ENCODE data around the gene MRPL33.
A peak's percentile ranks its signal among the peaks of the same experiment; 100 is the strongest.

MRPL33 gene

DNA sequence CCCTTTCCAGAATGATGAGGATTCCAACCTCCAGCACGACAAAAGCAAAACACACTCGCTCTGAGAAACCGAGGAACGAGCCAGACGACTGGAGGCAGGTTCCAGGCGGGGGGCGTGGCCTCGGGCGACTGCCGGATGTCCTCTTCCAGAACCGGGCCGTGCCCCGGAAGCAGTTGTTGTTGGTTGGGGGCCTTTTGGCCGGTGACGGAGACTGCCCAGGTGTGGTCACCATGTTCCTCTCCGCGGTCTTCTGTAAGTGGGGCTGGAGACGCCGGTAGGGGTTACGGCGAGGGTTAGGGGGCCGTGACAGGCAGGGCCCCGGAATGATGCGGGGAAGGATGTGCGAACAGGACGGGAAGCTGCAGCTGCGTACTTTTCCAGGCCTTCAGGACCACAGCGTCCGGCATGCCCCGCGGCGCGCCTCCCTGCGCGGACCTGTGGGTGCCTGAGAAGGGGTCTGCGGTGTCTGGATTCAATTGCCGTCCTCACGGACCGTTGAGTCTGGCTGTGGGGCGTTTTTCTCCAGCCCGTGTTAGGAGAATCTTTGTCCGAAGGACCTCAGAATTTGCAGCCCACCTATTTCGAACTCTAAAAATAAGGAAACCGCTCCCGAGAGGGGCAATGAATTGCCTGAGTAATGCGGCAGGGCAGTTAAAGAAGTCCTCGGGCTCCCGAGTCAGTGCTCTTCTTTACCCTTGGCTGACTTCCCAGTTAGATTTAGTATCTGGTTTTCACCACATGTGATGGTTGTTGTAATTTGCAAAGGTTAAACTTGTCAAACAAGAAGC lies at the start of gene MRPL33:
MRPL33 (plus strand) TSS at position 172 of the 788 bp plus-strand sequence; CDS start at position 231, 59 bp downstream.
- DNase-seq: peak; percentile 72

DNA sequence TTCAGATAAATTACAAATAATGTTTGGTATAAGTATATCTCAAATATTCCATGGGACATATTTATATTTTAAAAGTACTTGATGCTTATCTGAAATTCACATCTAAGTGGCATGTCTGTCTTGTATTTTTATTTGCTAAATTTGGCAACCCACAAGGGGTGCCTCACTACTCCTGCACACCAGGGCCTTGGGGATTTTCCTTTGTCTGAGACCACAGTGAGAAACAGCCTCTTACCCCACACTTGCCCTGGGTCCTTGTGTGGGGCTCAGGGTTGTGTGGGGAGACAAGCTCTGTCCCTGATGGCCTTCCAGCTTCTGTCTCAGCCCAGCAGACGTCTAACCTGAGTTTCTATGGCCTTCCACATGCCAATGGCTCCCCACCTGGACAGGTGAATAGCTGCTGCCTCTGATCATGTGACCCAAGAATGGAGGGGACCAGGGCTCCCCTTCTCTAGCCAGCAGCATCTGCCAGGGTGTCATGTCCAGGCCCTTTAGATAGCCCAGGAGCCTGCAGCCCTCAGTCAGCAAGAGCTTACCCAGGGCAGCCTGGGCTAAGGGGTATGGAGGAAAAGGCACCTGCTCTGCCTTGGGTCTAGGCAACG lies 49.5 kb upstream of the MRPL33 start:
- no peak for DNase-seq

DNA sequence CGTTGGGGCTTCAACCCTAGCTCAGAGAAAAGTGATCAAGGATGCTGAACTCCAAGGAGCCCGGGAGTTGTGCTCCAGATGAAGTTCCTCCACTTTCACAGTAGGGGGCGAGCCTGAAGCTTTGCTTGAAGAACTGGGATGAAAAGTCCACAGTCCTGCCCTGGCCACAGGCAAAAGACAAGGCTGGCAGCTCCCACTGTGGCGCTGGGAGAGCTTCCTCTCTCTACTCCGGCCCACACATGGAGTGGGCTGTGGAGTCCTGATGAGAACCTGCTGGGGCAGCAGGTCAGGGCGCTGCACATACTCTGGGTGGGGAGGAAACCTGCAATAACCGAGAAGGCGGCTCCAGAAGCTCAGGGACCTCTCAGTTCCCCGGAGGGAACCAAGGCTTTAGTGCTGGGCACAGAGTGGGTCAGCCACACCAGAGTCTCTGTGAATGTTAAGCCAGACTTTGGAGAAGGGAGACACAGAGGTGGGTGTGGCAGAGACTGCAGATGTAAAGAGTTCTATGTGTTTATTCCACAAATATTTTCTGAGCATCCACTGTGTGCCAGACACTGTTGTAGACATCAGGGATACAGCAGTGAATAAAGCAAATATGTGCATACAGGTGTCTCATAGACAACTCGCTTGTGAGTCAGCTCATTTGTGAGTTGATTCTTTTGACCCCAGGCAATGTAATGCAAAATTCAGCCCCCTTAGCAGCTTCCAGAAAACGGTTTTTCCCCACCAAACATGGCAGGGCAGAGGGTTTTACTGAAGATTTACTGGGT lies 48.0 kb upstream of the MRPL33 start:
- no peak for DNase-seq

GRCh38 chr2:27724191-27724590 lies 47.3 kb upstream of the MRPL33 start:
- DNase-seq: no peak

GRCh38 chr2:27724905-27725701 lies 46.4 kb upstream of the MRPL33 start:
- no peak for DNase-seq

DNA sequence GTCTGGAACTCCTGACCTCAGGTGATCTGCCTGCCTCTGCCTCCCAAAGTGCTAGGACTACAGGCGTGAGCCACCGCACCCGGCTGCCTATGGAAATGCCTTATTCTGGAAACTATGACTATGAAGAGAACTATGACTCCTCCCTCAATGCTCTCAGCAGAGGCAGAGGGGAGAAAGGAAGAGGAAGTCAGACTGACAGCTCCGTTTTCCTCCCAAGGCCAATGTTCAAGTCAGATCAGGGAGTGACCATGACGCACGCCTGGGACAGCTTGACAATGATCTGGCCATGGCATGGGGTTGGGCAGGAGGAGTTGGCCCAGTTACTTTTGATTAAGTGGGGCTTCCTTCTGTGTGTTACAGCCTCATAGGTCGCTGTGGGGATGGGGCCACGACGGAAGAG lies 44.3 kb upstream of the MRPL33 start:
- DNase-seq: no peak

DNA sequence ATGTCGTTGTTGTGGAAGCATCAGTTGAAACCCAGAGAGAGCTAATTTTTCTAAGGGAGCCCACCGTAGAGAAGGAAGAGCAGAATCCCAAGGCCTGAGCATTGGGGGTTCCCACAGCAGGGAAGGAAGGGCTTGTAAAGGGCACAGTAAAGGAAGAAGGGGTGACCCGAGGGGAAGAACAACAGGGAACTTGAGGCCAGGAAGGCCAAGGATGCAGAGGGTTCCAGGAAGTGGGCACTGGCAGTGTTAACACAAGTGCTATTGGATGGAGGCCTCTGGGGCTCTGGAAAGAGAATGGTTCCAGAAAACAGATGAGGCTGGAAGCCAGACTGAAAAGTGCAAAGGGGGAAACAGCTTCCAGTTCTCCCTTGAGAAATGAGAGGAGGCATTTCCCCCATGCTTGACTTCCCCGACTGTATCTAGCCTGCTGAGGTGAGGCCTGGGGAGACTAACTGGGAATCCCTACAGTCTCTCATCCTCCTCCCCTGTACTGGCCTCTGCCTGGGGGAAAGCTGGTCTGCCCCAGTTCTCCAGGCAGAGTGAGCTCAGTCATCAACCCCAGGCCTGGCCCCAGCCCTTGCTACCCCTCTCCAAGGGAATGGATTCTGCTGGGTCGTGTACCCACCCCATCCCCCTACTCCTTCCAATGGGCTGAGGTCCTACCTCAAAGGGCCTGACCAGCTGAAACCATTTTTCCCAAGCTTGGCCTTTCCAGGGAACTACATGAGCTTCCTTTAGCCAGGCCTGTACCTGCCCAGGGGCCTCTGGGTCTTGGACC lies 43.2 kb upstream of the MRPL33 start:
- no peak for DNase-seq

DNA sequence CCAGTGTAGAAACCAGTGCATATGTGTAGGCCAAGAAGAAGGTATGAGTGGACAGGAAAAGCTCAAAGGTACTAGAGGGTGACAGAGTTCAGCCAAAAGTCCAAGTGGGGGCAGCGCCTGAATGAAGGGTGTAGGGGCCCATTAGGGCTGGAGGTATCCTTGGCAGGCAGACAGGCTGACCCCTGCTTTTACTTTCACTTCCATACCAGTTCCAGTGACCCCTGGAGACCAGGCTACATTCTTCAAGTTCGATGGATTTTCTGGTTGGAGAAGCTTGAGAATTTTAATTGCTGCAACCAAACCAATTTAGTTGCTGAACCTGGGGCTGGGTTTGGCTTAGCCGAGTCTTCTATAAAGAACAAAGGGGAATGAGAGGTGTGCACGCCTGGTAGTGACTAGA lies 42.3 kb upstream of the MRPL33 start:
- DNase-seq: no peak

- DNase-seq: no peak
Measured at GRCh38 chr2:27729614-27730013, 41.9 kb upstream of the MRPL33 start.

DNA sequence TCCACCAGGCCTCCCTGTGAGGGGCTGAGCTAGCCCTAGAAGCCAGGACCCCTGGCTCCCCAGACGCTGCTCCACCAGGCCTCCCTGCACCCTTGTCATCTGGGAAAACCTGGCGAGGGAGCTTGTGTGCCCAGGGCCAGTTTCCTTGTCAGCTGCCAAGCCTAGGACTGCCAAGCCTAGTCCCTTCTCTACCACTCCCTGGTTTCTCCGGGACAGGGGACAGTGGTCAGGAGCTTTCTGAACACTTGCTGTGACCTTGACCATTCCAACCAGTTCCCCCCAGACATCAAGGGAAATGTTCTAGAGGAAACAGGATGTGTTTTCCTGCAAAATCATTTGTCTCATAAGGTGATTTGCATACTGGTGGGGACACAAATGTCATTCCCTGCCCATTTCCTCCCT lies 41.3 kb upstream of the MRPL33 start:
- no peak for DNase-seq

- DNase-seq: no peak
Measured at GRCh38 chr2:27730980-27731691, 40.4 kb upstream of the MRPL33 start.

DNA sequence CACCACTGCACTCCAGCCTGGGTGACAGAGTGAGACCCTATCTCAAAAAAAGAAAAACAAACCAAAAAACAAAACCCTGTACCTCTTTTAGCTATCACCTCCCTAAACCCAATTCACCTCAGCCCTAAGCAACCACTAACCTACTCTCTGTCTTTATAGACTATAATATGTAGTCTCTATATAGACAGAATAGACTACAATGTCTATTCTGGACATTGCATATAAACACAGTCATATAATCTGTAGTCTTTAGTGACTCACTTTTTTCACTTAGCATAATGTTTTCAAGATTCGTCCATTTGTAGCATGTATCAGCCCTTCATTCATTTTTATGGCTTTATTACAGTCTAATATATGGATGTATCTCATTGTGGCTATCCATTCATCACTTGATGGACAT lies 37.2 kb upstream of the MRPL33 start:
- DNase-seq: no peak

GRCh38 chr2:27735263-27735904 lies 36.1 kb upstream of the MRPL33 start:
- DNase-seq: no peak

DNA sequence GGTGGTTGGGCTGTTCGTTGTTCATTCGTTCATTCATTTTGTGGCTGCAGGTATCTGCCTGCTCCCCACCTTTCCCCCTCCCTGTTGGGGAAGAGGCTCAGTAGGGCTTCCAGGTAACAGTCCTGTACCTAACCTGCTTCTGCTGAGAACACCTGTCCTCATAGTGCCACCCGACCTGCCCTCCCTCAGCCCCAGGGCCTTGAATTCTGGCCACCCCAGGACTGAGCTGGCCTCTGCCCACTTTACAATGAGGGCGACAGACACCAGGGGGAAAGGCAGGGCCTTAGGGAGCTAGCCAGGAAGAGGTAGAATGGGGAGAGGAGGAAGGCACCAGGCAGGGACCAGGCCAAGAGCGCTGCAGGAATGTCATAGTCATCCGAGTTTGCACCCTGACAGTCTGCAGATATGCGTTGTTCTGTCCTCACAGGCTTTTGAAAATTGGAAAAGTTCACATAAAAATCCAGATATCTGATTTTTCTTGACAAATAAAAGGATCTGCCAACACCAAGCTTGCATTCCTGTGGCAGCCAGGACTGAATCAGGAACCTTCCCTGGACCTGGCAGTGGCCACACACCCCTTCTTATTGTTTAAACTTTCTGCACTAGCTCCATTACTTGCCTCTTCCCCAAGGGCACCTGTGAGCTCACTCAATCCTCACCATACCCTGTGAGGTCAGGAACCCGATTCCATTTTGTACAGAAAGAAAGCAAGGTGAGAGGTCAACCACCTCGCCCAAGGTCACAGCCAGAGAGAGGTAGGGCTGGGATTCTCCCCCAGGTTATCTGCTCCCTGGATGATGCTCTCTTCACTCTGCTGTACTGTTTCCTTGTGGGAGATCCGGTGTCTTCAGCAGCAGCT lies 35.3 kb upstream of the MRPL33 start:
- DNase-seq: no peak

DNA sequence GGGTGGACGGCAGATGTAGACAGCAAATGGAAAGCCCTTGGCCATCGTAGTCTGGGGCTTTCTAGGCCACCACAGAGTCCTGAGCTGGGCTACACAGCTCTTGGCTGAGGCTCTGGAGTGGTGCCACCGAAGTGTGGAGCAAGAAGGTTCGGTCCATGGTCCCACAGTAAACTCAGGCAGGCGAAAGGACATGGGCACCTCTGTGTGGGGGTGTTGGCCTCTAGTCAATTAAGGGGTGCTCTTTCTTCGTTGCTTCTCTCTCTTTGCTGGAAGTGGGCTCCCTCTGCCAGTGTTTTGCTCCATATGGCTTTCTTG lies 34.7 kb upstream of the MRPL33 start:
- no peak for DNase-seq

GRCh38 chr2:27737676-27738348 lies 33.7 kb upstream of the MRPL33 start:
- DNase-seq: no peak

DNA sequence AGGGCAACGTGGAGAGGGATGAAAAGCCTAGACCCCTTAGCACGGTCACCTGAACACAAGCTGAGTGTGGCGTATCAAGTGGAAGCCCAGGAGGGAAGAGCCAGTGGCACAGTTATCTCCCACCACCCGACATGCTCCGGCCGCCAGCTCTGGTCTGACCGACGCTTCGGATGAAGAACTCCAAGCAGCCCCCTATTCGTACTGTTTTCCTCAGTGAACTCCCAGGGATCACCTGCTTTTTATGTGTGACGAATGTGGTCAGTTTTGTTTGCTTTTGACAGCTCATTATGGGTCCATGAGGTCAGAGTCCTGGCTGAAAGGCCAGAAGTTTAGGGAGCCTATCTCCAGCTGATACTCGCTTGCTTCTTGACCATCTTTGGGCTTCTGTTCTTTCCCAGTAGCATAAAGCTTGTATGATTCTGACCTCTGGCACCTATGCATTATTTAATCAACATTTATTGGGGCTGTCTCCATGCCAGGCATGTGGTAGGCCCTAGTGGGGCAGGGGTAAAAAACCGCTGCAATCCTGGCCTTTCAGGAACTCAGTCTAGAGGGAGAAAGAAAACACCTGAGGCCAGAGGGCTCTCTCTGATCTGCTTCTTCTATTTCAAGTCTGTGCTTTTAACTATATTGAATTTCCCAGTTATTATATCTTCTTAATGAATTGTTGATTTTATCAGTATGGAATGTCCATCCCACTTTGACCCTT lies 33.0 kb upstream of the MRPL33 start:
- DNase-seq: no peak

- no peak for DNase-seq
Measured at GRCh38 chr2:27739058-27739373, 32.5 kb upstream of the MRPL33 start.

- no peak for DNase-seq
Measured at GRCh38 chr2:27741673-27742072, 29.8 kb upstream of the MRPL33 start.

Measured in NCI-H2081 treated with DMSO at 0.1 percent for 48 hours (cell line).